GM19240 (cell line): ENCODE results near the gene SH3PXD2A.

Source experiments
- DNase-seq: peaks from one replicate; pipeline ENCODE4 v3.0.0; 2011; ENCODE audit warnings: low spot score; ENCODE audit not compliant: insufficient read length

SH3PXD2A gene

DNA sequence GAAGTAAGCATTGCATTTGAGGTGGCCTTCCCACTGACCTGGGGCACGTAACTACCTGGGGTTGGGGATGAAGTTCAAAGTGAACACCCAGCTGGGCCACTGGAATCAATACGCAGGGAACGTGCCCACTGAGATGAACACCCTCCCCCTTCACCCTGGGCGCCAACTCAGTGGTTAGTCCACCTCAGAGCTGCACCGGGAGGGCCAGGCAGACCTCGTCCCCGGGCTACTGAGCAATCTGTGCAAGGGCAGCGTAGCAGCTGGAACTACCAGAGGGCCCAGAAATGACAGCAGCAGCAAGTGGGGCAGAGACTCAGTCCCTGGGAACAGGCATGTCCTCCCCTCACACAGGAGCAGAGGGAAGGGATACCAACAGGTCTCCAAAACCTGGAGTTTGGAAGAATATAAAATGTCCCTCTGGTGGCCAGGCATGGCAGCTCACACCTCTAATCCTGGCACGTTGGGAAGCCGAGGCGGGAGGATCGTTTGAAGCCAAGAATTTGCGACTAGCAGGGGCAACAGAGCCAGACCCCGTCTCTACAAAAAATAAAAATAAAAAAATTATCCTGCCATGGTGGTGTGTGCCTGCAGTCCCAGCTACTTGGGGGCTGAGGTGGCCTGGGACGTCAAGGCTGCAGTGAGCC is 143.9 kb downstream of the SH3PXD2A start:
- DNase-seq, result no peak

DNA sequence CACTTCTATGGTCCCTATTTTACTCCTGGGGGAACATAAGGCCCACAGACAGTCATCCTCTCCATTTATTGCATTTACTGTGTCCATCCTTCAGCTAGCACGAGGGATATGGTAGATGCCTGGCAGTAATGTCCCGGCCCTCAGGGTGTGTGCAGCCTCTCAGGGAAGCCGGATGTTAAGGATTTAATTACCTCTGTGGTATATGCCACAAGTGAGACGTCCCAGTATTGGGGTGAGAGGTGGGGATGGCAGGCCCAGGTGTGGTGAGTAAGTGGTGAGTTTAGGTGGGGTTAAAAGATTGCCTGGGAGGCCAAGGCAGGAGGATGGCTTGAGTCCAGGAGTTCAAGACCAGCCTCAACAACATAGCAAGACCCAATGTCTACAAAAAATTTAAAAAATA is 144.9 kb downstream of the SH3PXD2A start:
- DNase-seq, result no peak

DNA sequence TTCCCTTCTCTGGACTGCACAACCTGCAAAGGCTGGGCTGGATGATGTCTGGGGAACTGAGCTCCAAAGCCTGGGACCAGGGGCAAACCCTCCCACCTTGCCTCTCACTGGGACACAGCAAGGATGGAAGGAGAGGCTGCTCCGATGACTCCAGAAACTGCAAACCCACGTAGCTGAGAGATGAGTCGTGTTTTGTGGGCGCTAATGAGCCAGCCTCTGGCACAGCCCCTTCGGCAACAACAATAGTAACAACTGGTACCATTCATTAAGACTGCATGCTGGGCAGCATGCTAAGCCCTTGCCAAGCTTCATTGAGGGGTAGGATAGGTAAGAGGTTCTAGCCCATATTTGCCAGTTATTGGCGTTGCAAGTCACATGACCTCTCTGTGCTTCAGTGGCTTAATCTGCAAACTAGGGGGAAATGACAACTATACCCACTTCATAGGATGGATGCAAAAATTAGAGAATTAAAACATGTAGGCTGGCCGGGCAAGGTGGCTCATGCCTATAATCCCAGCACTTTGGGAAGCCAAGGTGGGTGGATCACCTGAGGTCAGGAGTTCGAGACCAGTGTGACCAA is 145.9 kb downstream of the SH3PXD2A start:
- no peak for DNase-seq

DNA sequence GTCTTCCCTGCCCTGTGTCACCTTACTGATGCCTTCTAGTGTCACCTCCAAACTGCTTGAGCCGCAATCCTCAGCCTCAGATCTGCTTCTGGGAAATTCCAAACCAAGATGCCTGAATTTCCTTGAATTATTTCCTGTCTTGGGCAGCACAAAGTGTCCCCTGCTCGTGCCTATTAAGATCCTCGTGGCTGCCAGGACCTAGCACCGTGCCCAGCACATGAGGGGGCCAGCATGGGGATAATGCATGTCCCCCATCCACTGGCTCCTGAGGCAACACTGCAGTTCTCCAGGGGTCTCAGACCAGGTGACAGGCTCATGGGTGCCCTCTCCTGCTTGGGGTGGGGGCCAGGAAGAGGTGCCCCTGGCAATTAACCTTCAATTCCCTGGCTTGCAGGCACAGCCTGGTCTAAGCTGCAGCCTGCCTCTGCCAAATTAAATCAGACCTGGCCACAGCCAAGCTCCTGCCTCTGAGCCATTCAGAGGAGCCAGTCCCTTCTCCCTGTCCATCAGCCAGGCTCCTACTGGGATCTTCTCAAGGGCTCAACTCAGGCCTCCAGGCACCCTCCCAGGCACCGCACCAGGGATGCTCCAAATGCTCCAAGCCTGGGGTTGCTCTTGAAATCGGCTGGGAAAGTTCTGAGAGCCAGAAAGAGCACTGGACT is 146.6 kb downstream of the SH3PXD2A start:
- DNase-seq, result no peak

DNA sequence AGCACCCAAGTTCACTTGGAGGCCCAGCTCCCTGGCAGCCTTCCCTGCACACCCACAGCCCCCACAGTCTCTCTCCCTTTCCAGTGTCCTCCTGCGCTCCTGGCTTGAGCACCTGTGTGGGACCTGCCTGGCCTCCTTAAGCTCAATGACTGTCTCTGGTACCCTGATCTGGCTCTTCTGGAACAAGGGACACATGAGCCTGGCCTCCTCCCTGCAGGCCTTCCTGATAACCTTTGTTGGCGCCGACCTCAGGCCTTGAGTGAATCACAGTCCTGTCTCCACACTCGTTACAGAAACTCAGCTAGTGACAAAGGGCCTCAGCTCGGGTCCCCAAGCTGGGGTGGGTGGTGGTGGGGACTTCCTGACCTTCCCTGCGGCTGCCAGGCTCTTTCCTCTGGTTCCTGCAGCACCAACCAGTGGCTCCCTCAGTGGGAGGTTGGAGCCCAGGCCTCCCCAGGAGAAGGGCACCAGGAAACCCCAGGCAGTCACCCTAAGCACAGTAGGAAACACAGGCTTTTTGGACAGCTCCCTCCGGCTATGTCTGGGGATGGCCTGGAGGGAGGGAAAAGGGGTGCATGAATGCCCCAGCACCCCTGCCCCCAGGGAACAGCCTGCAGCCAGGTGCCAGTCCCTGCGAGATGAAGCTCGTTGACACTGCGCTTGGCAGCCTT is 147.3 kb downstream of the SH3PXD2A start:
- DNase-seq, result no peak

DNA sequence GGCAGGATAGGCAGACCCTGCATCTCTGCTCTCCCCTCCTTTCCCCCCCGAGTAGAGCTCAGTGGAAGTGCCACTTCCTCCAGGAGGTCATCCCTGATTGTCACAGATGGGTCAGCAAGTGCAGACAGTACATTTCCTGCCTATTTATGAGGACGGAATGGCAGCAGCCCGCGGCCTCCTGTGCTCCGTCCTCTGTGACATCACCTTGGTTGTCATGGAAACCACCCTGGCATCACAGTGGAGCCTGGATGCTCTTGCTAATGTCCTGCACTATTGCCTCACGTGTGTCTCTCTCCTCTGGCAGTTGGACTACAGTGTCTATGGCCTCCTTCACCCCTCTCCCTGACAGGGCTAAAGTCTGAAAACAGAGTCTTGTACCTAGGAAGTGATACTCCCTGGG is 148.6 kb downstream of the SH3PXD2A start:
- no peak for DNase-seq

DNA sequence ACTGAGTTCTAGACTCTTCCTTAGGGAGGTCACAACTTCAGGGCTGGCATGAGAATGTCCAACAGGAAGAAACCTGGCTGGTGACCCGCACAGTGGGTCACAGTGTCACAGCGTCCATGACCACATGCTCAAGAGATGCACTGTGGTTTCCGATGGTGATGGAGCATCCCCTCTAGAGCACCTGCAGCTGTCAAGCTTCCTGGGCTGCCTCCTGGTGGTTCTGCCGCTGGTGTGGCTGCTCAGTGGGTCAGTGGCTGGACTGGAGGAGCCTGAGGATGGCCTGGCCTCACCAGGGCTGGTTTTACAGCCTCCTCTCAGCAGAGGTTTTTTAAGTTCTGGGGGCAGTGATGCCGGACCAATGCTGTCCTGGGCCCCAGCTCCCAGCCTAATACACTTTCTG is 149.3 kb downstream of the SH3PXD2A start:
- no peak for DNase-seq

DNA sequence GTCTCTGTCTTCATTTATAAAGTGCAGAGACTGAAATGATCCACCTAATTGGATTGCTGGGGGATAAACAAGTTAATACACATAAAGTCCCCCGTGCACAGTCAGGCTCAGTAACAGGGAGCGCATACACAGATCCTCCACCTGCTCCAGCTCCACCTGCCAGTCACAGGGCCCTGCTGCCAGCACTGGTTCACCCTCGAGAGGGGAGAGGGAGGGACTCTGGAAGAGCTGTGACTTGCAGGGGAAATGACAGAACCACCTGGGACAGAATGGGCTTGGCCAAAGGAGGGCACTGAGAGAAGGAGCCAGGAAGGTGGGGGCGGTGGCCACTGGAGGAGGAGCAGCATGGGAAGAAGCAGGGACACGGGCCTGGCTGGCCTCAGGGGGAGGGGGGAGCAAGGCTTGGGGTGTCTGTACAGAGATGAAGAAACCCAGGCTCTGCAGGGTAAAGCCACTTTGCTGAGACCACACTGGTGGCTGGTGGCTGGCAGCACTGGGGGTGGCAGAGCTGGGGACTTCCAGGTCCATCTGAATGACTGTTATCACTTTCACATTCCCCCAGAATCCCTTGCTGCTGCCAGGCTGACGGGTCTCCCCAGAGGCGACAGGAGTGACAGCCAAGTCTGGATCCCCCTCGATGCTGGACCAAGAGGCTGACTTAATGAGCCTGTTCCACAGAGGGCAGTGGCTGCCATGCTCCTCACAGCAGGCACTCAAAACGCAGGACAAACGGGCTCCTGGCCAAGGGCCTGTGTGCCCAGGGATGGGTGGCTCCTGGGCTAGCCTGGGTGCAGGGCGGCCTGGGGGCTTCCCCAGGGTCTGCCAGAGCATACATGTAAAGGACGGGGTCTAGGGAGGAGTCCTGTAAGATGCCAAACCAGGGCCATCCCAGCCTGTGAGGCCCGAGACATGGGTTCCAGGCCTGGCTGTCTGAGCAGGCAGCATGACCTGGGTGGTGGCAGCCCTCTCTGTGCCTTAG is 151.1 kb downstream of the SH3PXD2A start:
- no peak for DNase-seq

DNA sequence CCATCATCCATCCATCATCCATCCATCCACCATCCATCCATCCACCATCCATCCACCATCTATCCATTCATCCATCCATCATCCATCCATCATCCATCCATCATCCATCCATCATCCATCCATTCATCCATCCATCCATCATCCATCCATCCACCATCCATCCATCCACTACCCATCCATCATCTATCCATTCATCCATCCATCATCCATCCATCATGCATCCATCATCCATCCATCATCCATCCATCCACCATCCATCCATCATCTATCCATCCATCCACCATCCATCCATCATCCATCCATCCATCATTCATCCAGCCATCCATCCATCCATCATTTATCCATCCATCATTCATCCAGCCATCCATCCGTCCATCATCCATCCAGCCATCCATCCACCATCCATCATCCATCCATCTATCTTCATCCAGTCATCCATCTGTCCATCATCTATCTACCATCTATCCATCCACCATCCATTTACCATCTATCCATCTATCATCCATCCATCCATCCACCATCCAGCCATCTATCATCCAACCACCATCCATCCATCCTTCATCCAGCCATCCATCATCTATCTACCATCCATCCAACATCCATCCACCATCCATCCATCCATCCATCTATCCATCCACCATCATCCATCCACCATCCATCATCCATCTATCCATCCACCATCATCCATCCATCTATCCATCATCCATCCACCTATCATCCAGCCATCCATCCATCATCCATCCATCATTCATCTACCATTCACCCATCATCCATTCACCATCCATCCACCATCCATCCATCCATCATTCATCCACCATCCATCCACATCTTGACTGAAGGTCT is 153.8 kb downstream of the SH3PXD2A start:
- no peak for DNase-seq

DNA sequence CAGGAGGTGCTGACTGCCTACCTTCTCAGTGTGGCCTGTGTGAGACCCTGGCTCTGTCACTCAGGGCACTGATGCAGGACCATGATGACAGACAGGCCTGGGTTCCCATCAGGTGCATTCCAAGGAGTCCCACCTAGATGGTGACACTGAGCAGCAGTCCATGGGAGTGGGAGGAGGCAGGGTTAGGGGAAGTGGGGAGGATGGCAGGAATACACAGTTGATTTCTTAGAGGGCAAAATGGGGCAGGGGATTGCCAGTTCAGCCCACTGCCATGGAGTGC is 155.0 kb downstream of the SH3PXD2A start:
- DNase-seq, result no peak

DNA sequence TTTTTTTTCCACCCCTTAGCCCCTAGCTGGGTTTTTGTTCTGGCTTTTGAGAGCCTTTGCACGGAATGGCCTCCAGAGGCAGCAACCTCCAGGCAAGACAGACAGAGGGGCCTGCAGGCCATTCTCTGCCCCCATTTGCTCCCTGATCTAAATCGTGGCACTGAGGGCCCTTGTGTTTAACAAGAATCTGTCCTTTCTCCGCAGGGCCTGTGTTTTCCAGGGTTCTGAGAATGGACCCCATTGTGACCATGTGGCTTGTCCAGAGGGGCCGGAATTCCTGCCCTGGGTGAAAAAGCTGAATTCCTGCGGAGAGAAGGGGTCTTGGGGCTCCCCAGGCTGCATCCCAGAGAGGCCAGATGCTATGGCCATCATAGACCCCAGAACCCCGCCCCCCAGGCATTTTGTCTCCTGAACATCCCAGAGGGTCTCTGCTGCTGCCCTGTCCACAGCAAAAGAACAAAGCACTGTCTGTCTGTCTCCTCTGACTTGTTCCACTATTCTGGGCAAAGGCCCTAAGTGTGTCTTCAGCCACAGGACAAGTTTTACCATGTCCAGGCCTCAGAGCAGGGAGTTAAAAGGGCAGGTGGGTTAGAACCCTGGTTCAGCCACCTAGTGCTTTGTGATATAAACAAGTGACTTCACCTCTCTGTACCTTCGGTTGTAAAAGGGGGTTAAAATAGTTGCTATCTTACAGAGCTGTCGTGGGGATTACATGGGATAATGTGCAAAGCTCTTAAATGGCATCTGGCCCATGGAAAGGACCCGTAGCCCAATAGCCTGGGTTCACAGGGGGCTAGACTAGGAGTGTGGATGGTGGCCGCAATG is 155.6 kb downstream of the SH3PXD2A start:
- no peak for DNase-seq

DNA sequence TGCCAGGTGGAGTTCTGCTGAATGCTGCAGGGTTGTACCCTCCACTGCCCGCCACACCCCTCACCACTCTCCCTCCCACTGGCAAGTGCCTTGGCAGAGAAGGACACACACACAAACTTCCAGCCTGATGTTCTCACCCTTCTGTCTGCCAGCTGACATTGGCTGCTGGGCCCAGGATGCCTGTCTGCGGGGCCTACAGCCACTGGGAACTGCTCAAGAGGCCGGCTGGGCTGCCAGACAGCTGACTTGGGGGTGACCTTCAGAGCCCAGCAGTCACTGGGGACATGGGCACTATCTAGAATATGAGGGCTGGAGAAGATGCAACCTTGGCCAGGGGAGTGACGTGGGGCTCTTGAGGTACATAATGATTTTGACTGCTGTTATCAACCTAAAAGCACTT is 157.1 kb downstream of the SH3PXD2A start:
- no peak for DNase-seq

DNA sequence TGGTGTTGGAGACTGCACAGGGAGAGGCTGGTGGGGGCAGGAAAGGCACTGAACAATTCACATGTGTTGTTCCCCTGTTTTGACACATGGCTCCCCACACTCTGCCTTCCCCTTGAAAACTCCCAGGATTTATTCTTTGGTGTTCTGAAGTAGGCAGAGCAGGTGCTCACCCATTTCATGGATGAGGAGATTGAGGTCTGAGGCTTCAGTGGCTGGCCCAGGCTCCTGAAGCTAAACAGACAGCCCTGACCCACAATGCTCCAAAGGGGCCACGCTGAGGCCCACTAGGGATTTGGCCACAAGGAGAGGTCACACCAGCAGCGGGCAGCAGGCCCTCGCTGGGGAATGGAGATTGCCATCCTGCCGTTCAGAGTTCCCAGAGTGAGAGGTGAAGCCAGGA is 157.6 kb downstream of the SH3PXD2A start:
- DNase-seq, result no peak

DNA sequence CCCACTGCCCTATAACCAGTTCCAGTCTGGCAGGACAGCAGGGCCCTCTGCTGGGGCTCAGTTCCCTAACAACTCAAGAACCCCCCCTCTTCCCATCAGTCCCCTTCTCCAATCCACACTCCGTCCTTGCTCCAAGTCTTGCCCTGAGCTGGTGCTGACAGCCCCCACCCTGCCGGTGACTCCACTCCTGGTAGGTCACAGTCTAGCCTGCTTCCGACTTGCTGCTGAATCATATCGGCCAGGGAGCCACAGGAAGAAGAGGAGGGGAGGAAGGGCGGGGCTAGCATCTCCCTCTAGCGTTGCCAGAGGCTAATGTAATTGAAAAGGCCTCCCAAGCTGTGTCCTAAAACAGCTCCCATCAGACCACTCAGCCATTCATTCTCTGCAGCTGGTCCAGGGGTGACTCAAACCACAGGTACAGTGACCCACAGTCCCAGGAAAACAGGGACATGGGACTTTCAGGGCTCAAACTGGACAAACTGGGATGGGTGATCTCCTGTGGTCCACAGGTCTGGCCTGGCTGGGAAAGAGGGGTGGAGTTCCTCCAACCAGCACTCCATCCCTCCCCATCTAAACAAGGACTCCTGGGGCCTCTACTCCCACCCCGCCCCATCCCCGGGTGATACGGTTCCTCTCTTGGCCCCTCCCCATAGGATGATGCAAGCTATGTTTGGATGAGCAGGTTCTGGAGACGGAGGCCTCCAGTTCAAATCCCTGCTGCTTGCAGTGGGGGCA is 158.8 kb downstream of the SH3PXD2A start:
- peak; percentile 92 for DNase-seq

DNA sequence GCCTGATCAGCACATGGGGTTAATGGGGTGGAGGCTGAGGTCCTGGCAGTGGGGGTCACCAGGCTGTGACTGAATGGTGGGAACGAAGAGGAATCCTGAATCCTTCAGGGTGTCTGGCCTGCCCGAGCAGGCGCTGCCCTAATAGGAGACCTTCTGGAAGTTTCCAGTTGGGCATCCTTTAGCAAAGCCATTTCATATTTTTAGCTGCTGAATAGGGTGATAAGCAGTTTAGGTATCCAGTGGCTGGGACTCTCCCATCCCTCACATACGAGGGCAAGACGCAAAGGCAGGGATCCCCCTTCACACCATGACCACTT is 159.3 kb downstream of the SH3PXD2A start:
- no peak for DNase-seq

DNA sequence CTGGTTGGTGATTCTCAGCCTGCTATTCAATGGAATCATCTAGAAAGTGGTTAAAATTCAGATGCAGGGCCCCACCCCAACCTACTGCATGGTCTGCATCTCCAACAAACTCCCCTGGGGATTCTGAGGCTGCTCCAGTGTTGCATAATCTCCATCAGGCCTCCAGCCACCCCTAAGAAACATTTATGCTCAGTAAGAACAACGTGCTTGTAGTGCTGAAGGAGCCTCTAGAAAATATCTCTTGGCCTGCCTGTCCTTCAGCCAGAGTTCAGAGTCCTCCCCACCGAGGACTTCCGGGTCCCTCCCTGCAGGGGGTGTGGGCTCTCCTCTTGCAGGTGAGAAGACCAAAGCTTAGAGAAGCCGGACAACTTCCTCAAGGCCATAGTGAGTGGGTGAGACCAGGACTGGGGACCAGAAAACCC is 159.8 kb downstream of the SH3PXD2A start:
- DNase-seq, result no peak

DNA sequence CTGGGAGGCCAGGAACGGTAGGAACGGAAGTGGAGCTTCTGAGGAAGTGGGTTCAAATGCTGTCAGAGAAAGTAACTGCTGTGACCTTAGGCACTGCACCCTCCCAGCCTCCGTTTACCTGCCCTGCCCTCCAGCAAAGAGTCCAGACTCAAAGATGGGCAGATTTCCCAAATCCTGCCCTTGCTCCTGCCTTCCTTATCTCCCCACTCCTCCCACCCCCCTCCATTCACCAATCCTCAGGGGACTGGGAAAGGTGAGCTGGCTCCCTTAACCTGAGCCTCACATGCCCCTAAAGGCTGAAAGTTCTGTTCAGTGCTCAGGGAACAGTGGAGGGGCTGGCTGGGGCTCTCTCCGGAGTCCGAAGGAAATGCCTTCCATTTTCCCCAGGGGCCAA is 161.6 kb downstream of the SH3PXD2A start:
- no peak for DNase-seq

DNA sequence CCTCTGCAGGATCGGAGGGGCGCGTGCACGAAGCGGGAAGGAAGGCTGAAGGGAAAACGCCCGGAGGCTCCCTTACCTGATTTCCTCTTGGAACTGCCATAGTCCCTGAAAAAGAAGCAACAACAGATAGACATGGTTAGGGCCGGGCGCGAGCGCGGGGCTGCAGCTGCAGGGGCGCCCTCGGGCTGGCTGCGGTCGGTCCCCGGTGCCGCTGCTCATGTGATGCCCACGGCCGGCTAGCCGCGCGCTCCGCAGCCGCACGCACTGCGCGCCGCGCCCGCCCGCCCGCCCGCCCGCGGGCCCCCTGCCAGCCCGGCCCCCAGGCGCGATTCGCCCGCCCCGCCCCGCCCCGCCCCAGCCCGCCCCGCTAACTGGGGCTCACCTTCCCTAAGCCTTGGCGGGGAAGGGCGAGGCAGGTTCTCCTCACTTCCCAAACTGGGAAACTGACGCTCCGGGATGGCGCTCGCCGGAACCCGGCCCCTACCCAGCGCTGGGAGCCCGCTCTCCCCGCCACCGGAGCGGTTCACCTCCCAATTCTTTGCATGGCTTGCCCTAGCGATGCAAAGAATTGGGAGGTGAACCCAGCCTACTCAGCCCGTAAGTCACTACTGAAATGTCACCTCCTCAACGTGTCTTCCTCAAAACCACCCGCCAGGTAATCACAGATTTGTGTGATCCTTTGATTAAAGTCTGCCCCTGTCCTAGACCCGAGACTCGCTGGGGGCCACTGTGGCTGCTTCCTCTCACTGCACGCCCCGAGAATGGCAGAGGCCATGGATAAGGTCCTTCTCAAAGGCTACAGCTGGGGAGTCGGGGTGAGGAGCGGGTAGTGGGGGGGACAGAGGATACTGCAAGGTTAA is 162.2 kb downstream of the SH3PXD2A start:
- DNase-seq, result no peak
